Measurements from ENCODE around the gene DOK4. TPM values are rescaled to one million over a fixed set of nuclear protein-coding genes. Genes with fewer than 3 reads are reported as not detected.

The DOK4 gene
- total RNA-seq, 1 experiment from 2014 or later, result 13.1 TPM

GRCh38 chr16:57462209-57462977 is 23.9 kb downstream of the DOK4 start, which contains the start of gene POLR2C:
Gene POLR2C, plus strand, starts transcription at chr16:57462679. Its CDS starts 46 bp downstream, at chr16:57462725.
- Histone ChIP-seq H3K18ac (ENCODE audit: insufficient read length, low read depth, low read length) (no peak within 1 kb of the TSS), H3K14ac (ENCODE audit: insufficient read depth, low read length) (peak within 1 kb of the TSS; percentile 85; the same call in 1 of the 2 replicates), H2BK120ac (ENCODE audit: low read depth, low read length, poor library complexity, severe bottlenecking) (no peak within 1 kb of the TSS), H3K9ac (ENCODE audit: extremely low read depth, insufficient read length, low read length) (peak within 1 kb of the TSS; percentile 94), H3K27me3 (ENCODE audit: insufficient read depth, low read length) (no peaks in the 10 kb centered on the region), H3T11ph (ENCODE audit: low read length) (no peak within 1 kb of the TSS), H3K56ac (ENCODE audit: insufficient read length, low read depth, low read length) (no peak within 1 kb of the TSS), H2BK15ac (ENCODE audit: low read depth, low read length) (no peak within 1 kb of the TSS), H3K27ac (ENCODE audit: insufficient read length, low read depth, low read length) (no peak within 1 kb of the TSS), H2BK20ac (ENCODE audit: low read depth, low read length, poor library complexity, severe bottlenecking) (no peak within 1 kb of the TSS), H3K23me2 (ENCODE audit: insufficient read length, low read depth, low read length, poor library complexity, severe bottlenecking) (peaks cover 4% of the 10 kb centered on the region), H3K4me1 (ENCODE audit: insufficient read depth, low read length) (no peaks in the 10 kb centered on the region), H2BK12ac (ENCODE audit: insufficient read length, low read depth, low read length) (no peak within 1 kb of the TSS), H4K91ac (ENCODE audit: insufficient read length, low read depth, low read length) (no peak within 1 kb of the TSS), H2AFZ (ENCODE audit: low read length) (no peak within 1 kb of the TSS), H4K5ac (ENCODE audit: insufficient read length, low read depth, low read length) (no peak within 1 kb of the TSS), H3K79me1 (ENCODE audit: insufficient read depth, low read depth, low read length, poor library complexity, severe bottlenecking) (no peaks in the 10 kb centered on the region), H3K9me3 (ENCODE audit: control insufficient read depth, low read depth, low read length) (no peaks in the 10 kb centered on the region), H3K4ac (ENCODE audit: low read depth, low read length) (no peak within 1 kb of the TSS), H4K8ac (replicated peaks; ENCODE audit: insufficient read length, low read depth, low read length) (peak within 1 kb of the TSS; percentile 53), H3K4me2 (ENCODE audit: insufficient read depth, insufficient read length, low read length) (peak within 1 kb of the TSS; percentile 91), H2BK5ac (ENCODE audit: insufficient read length, low read length) (no peak within 1 kb of the TSS), H4K20me1 (ENCODE audit: control insufficient read depth, insufficient read depth, insufficient read length) (no peaks in the 10 kb centered on the region), H3K23ac (ENCODE audit: insufficient read length, low read depth, low read length) (no peak within 1 kb of the TSS), H3K79me2 (ENCODE audit: insufficient read depth, low read length) (peaks cover 7% of the 10 kb centered on the region; the same call in 1 of the 2 replicates), H2AK5ac (ENCODE audit: insufficient read length, low read length) (no peak within 1 kb of the TSS)
- Mint-ChIP-seq H3K27ac (peak within 1 kb of the TSS; percentile 92 to 100 (median 100)), H3K9me3 (no peaks in the 10 kb centered on the region), H3K36me3 (ENCODE audit: insufficient read depth in 1 of 3, low read depth in 3 of 3) (peaks cover 19 to 78% (median 43%) of the 10 kb centered on the region in 3 experiments; a peak in 6 of 7 replicates), H3K27me3 (ENCODE audit: low read depth) (no peaks in the 10 kb centered on the region), H3K4me1 (peaks cover 3 to 6% of the 10 kb centered on the region in 2 experiments), H3K4me3 (peak within 1 kb of the TSS; percentile 99 to 100)
- TF ChIP-seq CTCF (conservative IDR thresholded peaks at IDR 0.05), result peak; percentile 97
- WGBS (ENCODE audit: extremely low coverage, insufficient read length, low lambda C conversion rate), result no CpG with 5 or more reads among the region's 47 CpGs
- DNase-seq, result peak; percentile 85

Measured in H9 (cell line).